HT1080 (cell line): Measurements from ENCODE around the gene SLC35D1. TPM values are rescaled to one million over a fixed set of nuclear protein-coding genes. Genes with fewer than 3 reads are reported as not detected.
A peak's percentile ranks its signal among the peaks of the same experiment; 100 is the strongest.
"Not testable (repeated sequence)": the region's sequence is repeated elsewhere in the genome, so short reads cannot be mapped to it uniquely, and the experiment has no call there.

ENCODE experiments used
- DNase-seq: peaks from one replicate; pipeline ENCODE4 v3.0.0-alpha.2; 2015; ENCODE audit warnings: low read depth
- polyA plus RNA-seq, 2 experiments: library from polyadenylated mRNA; depleted of rRNA; stranded (reverse); fragments of >200 nt; gene quantifications; 2 replicates each; pipeline ENCODE4 v1.2.3, GENCODE V29; 2015
- total RNA-seq: library from RNA; depleted of rRNA; stranded (reverse); fragments of >200 nt; shearing (Covaris generic); gene quantifications from 2 replicates; pipeline ENCODE4 v1.2.3, GENCODE V29; 2014; rRNA removed

Gene SLC35D1
- total RNA-seq: 6.5 and 7.2 TPM in 2 replicates
- polyA plus RNA-seq (2015; cell fraction: cytosol; rRNA removed): 7.0 and 8.2 TPM in 2 replicates
- polyA plus RNA-seq (2015; cell fraction: nucleus; rRNA removed): 7.6 and 7.9 TPM in 2 replicates

- peak; percentile 47 for DNase-seq
Observed at GRCh38 chr1:67053785-67054772, at the start of gene SLC35D1. Gene SLC35D1 (minus strand): TSS chr1:67054148. CDS start chr1:67054013, 135 bp downstream.

GRCh38 chr1:67103548-67103947, 49.6 kb upstream of the SLC35D1 start:
- DNase-seq: no peak

- DNase-seq: no peak
Observed at GRCh38 chr1:67100833-67101232, 46.9 kb upstream of the SLC35D1 start.

- DNase-seq: peak; percentile 76
Observed at GRCh38 chr1:67097305-67097704, 43.4 kb upstream of the SLC35D1 start.

GRCh38 chr1:67094191-67094590, 40.2 kb upstream of the SLC35D1 start:
- no peak for DNase-seq

- no peak for DNase-seq
Observed at GRCh38 chr1:67089685-67090208, 35.8 kb upstream of the SLC35D1 start.

GRCh38 chr1:67088440-67088839, 34.5 kb upstream of the SLC35D1 start:
- no peak for DNase-seq

- DNase-seq: no peak
Observed at GRCh38 chr1:67085326-67085725, 31.4 kb upstream of the SLC35D1 start.

- DNase-seq: no peak
Observed at GRCh38 chr1:67084765-67085318, 30.9 kb upstream of the SLC35D1 start.

- no peak for DNase-seq
Observed at GRCh38 chr1:67078291-67078690, 24.3 kb upstream of the SLC35D1 start.

GRCh38 chr1:67077593-67077992, 23.6 kb upstream of the SLC35D1 start:
- no peak for DNase-seq

GRCh38 chr1:67072749-67073148, 18.8 kb upstream of the SLC35D1 start:
- no peak for DNase-seq

- not testable (repeated sequence) for DNase-seq
Observed at GRCh38 chr1:67067655-67068054, 13.7 kb upstream of the SLC35D1 start.

GRCh38 chr1:67062412-67062811, 8.5 kb upstream of the SLC35D1 start:
- DNase-seq: no peak

GRCh38 chr1:67061266-67061665, 7.3 kb upstream of the SLC35D1 start:
- DNase-seq: peak; percentile 3

- DNase-seq: peak; percentile 97
Observed at GRCh38 chr1:67060811-67061218, 6.9 kb upstream of the SLC35D1 start.

- no peak for DNase-seq
Observed at GRCh38 chr1:67059346-67059745, 5.4 kb upstream of the SLC35D1 start.

GRCh38 chr1:67058761-67059160, 4.8 kb upstream of the SLC35D1 start:
- DNase-seq: peak; percentile 30

GRCh38 chr1:67058242-67058641, 4.3 kb upstream of the SLC35D1 start:
- DNase-seq: no peak

- no peak for DNase-seq
Observed at GRCh38 chr1:67053535-67053784, 488 bp downstream of the SLC35D1 start.

GRCh38 chr1:67052741-67053534, 1.0 kb downstream of the SLC35D1 start:
- DNase-seq: peak; percentile 48

- no peak for DNase-seq
Observed at GRCh38 chr1:67051196-67051595, 2.8 kb downstream of the SLC35D1 start.
